TTC549 (cell line): ENCODE data around the gene ZNF101.
A peak's percentile ranks its signal among the peaks of the same experiment; 100 is the strongest.

Experiments
- FAIRE-seq: peaks from 2 replicates; lab custom pipeline; 2012; peaks lifted over from hg19 to GRCh38; lab: Jason Lieb, UNC

The ZNF101 gene

DNA sequence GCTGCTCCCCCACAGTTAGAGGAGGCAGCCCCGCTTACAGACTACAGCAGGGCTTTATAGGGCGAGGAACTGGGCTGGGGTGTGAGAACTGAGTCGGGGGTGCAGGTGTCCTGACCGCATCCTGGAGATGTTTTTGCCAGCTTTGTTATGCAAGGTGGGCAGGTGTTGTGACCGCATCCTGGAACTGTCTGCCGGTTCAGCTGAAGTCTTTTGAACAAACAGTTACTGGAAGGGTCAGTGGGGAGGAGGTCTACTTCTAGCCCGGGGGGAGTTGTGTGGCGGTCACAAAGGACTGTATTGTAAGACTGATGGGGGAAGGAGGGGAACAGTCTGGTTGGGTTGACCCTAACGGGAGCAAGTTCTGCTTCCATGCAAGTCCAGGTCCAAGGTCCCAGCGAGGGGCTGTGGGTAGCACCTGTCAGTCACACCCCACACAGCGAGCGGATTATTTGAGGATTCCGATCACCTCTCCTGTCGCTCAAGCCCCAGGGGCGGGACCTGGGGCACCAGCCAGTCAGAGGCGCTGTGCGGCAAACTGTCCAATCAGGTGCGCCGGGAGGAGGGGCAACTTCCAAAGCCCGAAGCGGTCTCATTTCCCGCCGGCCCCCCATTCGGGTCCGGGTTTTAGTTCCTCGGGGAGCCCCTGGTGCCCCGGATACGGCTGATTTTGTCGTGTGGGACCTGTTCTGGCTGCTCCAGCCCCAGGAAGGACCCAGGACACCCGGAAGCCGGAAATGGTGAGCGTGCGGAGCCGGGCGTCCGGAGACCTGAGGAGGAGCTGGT is at the start of gene ZNF101:
ZNF101 (plus strand) TSS at position 610 of the 783 bp plus-strand sequence; CDS start at position 735, 125 bp downstream.
- peak; percentile 5 for FAIRE-seq

DNA sequence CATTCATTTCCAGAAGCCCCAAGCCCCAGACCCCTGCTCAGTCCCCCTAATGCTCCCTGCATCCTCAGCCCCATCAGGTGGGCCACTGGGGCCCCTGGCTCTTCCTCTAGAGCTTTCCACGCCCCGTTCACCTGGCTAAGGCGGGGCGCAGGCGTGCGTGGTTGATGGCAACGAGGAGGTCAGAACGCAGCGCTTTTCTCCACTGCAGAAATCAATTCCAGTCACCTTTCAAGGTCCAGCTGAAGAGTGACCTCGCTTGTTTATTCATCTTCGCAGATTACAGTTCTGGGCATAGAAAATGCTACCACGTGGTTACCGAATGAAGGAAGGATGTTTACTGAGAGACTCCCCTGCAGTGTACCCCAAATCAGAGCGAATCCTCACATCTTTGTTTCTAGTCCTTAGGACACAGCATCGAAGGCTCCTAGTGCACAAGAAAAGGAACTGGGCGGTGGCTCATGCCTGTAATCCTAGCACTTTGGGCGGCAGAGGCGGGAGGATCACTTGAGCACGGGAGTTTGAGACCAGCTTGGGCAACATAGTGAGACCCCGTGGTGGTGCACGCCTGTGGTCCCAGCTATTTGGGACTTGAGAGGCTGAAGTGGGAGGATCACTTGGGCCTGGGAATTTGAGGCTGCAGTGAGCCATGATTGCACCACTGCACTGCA is 49.3 kb upstream of the ZNF101 start:
- no peak for FAIRE-seq

DNA sequence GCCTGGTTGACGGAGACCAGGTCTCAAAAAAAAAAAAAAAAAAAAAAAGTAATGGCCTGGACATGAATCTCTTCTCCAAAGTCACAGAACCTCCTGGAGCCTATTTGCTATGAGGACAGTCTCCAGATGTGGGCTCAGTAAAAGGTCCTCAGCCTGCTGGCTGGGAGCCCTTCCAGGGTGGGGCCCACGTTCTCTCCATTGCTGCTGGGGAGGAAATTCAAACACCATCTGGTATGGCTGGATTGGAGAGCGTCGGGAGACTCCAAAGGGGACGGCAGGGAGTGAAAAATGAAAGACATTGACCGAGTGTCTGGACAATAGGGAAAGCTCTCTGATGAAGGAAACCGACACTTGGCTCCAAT is 48.8 kb upstream of the ZNF101 start:
- FAIRE-seq = no peak

DNA sequence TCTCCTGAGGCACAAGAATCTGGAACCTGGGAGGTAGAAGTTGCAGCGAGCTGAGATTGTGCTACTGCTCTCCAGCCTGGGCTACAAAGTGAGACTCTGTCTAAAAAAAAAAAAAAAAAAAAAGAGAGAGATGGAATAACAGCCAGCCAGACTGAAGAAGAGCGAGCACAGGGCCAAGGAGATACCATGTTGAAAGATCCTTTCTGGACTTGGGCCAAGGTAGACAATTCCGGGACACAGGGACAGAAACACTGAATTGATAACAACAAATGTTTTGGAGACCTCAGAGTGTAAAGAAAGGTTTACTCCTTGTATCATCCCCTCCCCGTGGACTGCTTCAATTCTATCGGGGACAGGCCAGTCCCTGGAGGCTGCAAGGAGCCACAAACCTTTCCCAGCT is 45.3 kb upstream of the ZNF101 start:
- FAIRE-seq = no peak

DNA sequence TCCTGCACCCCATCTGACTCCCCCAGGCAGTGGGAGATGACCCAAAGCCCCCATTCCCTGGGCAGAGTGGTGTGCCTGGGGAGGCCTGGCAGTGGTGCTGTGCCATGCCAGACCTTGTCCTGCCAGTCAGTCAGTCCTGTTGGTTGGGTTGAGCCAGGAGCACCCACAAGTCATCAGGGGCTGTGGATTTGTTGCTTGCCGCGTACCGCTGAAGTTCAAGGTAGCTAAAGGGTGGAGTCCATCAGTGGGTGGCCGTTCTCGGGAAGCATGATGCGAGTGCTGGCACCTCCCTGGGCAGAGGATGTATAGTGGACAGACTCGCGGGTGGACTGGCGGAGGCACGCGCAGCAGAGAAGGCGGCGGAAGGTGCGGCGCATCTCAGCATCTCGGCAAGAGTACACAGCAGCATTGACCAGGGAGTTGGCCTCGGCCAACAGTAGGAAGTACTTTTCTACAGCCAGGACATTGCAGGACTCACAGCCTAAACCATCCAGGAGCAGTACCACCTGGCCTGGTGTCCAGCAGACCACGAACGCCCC is 44.5 kb upstream of the ZNF101 start:
- no peak for FAIRE-seq

DNA sequence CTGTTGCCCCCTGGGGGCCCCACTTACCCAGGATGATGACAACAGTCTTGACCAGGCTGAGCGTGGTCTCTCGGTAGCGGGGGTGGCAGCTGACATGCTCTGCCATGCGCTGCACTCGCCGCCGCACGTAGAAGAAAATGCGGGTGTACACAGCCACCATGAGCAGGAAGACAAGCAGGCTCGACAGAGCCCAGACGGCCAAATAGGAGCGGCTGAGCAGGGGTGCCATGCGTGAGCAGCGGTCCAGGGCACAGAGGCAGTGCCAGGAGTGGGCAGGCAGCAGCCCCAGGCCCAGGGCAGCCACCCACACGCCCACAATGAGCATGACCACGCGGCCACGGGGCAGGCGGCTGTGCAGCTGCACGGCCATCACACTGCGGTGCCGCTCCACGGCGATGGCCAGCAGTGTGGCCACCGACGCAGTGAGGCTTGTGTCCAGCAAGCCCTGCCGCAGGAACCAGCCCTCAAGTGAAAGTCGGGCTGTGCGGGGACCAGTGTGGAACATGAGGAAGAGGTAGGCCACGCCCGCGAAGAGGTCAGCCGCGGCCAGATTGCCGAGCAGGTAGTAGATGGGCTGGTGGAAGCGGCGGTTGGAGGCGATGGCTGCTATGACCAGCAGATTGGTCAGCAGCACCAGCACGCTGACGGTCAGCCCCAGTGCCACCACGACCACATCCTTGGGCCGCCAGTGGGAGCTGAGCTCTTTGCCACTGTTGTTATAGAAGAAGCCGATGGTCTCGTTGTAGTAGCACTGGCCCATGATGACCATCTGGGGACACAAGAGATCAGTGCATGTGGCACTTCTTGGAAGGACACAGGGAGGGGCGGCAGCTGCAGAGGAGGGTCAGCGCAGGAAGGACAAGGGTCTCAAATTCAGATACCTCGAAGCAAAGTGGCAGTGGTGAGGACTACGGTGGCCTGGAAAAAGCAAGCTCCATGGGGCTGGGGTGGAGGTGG is 41.8 kb upstream of the ZNF101 start:
- no peak for FAIRE-seq

DNA sequence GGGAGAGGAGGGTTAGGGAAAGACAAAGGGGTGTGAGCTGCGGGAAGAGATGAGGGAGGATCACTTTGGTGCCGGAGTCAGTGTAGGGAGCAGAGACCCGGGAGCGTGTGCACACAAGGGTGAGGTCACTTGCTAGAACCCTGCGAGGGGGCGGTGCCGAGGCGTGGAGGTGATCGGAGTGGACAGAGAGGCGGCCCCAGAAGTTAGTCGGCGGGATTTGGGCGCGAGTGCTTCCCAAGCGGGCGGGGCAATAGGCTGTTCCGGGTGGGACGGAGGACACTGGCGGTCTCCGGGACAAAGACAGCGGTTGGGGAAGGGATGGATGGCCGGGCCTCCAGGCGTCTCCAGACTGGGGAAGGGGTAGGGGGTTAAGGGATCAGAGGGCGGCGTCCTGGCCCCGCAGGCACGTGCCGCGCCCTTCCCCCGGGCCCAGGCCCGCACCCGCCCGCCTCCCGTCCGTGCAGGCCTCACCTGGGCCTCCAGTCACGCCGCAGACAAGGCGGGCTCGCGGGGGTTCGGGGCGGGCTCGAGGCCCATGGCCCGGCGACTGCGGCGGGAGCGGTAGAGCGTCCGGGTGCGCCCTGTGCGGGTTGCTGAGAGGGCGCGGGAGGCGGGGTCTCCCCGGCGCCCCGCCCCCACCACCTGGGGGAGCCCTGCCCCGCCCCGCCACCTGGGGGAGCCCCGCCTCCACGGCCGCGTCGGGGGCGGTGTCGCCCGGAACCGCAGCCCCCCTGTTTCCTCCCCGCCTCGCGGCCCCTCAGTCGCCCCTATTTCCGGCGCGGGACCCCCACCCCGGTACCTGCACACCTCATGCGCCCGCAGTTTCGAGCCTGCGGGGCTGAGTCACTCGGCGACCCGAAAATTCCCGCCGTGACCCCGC is 40.8 kb upstream of the ZNF101 start, which contains the start of gene LPAR2:
LPAR2 (minus strand) TSS at position 600 of the 880 bp plus-strand sequence. CDS start 945 bp downstream, outside the sequence.
- no peak for FAIRE-seq

DNA sequence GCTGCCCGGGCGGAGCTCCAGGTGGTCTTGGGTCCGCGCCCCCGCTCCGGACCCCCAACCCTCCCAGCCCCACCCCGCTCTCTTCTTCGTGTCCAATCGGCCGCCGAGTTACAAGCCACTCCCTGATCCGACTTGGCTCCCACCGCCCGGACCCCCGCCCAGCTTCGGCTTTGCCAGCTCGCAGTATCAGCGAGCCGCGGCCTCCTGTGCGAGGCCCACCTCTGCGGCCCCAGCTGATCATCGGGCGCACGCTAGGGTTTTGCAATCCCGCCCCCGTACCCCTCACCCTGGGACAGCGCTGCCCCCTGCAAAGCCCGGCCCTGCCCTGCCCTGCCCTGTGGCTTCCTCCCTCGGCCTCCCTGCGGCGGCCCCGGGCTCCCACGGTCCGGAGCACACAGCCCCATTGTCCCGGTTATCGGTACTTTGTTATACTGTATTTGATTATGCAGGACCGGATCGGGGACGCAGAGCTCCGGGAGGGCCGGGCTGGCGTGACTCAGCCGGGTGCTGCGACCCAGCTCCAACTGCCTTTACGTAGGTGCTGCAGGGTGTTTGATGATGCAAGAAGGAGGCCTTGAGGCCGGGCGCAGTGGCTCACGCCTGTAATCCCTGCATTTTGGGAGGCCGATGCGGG is 40.0 kb upstream of the ZNF101 start:
- FAIRE-seq = no peak

DNA sequence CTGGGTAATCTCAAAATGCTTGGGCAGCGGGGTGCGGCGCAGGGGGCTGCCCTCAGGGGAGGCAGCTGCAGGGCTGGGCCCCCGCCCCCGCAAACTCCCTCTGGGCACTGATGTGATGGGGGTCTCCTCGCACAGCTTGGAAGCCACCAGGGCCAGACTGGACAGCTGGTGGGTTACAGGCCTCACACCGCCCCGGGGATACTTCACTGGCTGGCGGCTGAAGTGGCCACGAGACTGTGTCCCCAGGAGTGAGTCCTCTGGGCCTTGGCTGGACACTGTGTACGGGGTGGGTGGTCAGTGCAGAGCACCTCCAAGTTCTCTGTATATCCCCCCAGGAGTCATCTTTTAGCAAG is 38.6 kb upstream of the ZNF101 start:
- no peak for FAIRE-seq

DNA sequence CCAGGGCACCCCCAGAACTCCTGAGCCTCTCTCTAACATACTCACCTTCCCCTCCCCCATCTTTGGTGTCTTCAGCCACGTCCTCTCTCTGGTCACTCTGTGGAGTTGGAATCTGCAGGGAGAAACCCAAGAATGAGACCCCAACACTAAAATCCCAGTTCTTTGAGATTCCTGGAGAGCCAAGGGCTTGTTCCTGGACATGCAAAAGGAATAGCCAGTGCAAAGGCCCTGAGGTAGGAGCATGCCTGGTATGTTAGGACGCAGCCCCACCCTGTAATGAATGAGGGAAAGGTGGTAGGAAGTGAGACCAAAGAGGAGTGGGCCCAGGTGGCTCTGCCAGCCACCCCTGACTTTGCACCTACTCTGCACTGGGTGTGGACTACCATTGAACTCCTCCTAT is 38.2 kb upstream of the ZNF101 start:
- FAIRE-seq = no peak

DNA sequence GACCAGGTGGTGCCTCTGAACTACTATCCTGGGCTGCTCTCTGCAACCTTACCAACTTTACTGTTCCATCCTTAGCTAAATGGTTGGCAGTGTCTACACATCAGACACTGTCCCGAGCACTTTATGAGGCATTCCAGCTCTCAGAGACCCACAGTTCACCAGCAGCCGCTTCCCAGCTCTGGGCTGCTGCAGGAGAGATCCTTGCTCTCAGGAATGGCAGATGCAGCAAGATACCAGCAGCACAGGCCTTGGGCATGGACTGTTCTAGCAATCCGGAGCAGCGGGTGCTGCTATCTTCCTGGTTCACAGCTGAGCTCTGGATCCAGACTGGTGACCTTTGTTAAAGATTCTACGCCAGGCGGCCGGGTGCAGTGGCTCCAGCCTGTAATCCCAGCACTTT is 37.3 kb upstream of the ZNF101 start:
- no peak for FAIRE-seq

DNA sequence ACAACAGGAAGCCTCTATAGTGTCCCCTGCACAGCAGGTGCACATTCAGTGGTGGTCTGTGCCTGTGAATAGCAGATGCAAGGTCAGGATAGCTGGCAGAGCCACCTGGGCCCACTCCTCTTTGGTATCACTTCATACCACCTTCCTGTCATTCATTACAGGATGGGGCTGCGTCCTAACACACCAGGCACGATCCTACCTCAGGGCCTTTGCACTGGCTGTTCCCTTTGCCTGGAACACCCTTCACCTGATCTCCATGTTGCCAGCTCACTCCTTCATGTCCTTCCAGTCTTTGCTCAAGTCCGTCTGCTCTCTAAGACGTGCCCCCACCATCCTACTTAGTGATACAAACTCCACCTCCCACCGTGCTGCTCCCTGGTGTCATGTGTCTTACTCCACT is 36.0 kb upstream of the ZNF101 start:
- FAIRE-seq = no peak

DNA sequence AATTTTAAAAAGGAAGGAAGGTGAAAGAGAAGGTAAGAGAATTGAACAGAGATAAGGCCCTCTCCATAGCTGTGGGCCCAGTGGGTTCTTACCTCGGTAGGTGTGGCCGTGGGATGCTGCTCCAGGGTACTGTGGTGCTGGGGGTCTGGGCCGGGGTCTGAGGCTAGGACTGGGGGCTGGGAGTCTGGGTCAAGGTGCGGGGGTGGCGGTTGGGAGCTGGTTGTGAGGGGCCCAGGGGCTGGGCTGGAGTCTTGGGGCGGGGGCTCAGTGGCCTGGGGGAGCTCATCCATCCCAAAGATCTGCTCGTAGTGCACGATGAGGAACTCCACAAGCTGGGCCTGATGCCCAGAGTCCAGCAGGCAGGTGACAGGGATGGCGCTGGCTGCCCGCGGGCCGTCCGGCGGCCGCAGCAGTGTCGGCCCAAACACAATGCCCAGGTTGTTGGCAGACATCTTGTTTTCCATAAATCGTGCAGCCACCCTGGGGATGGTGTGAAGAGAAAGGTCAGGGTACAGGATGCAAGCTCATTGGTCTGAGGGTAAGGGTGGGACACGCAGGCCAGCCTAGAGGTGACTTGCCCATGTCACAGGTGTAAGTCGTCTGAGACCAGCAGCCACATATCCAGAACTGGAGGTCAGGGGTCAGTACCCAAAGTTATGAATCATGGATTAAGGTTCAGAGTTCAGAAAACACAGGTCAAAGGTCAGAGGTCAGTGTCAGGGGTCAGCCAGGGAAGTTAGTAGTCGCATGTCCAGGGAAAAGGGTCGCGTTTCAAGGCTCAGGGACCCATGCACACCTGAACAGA is 34.7 kb upstream of the ZNF101 start:
- no peak for FAIRE-seq

DNA sequence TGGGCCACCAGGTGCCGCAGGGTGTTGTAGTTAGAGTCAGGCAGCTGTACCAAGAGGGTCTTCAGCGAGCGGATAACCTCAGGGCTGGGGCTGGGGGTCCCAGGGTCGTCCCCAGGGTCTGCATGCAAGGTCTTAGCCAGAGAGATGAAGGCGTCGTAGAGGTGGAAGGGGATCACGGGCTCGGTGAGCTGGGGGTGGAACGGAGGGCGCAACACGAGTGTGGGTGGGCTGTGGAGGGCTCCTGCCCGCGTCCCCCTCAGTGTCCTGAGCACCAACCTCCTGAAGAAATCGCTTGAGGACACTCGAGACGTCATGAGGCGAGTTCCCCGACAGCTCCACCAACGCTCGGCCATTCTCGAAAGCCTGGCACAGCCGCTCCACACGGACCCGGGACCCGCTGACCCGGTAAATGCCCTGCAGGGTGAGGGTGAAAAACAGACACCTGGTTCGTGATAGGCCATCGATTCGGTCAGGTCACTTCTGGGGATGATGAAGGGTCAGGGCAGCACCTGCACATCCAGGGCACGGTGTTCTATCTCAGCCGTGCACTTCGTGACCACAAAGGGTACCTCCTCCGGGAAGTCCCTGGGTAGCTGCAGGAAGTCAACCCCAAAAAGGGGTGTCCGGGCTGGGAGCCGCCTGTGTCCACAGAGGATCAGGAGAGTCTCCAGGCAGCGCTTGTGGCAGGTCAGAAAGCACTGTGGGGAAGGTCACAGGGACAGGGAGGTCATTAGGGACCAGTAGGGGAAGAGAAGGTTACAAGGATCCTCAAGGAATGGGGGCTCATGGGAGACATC is 33.9 kb upstream of the ZNF101 start:
- FAIRE-seq = no peak

DNA sequence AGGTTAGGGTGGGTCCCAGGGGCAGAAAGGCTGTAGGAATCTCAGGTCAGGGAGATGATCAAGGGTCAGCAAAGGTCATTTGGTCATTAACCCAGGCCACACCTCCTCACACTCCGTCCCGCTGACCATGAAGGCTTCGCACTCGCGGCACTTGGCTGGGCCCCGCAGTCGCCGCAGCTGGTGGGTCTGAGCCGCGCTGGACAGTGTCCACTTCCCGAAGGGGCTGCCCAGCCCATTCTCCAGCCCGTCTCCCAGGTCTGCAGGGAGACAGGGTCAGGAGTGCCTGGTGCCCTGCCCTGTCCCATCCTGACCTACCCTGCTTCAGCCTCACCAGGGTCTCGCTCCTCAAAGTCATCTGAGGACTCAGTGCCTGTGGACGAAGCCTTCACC is 33.3 kb upstream of the ZNF101 start:
- no peak for FAIRE-seq

DNA sequence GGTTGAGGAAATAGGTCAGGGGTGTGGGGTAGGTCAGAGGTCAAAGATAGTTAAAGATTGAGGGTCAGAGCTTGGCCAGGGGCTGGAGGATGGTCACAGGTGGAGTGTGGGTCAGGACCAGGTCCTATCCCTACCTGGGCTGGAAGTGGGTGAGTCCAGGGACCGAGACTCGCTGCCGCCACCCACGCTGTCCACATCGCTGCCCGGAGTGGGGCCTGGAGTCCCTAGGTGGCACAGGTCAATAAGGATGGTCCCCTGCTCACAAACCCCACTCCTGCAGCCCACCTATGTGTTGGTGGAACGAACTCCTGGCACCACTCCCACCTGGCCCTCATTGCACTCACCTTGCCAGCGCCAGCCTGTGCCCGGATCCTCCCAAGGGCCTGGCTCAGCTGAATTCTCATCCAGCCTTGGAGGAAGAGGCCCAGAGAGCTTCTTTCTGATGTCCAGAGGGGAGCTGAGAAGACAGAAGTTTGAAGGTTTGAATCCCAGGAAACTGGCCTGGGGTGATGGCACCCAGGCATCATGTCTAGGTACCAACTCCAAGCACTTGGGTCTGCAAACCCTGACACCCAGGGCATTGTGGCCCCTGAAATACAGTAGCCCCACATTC is 32.0 kb upstream of the ZNF101 start:
- FAIRE-seq = no peak

DNA sequence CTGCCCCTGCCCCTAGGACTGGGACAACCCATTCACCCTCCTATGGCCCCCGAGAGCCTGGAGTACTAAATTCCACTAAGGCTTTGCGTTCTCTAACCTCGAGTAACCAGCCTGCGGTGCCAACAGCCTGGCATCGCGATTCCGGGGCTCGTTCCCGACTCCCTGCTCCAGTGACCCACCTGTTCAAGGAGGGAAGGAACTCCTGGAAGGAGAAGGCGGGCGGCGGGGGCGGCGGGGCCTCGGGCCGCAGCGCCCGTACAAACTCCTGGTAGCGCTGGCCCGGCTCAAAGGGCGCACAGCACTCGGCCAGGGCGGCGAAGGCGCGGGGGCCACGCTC is 31.5 kb upstream of the ZNF101 start:
- FAIRE-seq = no peak

DNA sequence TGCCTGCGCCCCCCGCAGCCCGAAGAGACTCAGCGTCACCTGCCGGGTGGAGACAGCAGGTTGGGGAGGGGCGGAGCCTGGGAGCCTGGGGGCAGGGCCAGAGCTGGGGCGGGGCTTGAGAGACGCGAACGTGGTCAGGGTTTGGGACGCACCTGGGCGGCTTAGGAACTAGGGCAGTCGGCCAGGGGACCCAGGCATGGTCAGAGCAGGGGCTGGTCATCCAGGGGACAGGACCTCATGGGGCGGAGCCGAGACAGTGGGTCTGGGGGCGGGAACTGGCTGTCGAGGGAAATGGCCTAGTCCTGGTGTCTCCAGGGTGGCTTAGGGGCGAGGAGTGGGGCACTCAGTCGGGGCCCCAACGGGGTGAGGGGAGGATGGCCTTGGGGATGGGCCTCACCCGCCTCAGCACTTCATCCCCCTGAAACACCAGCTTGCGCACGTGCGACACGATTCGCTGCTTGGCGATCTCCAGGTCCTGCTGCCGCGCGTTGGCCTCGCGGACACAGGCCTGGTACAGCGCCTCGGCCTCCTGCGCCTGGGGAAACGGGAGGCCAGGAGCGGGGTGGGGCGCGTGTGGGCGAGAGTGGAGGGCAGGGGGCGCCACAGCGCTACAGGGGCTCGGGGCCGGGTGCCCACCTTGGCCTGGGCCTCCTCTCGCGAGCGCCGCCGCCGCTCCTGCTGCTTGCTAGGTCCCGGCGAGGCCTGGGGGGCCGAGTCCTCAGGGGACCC is 31.0 kb upstream of the ZNF101 start:
- FAIRE-seq = no peak
